AG04449 (cell line): ENCODE results near the gene WDR70.

Experiments used
- CTCF ChIA-PET: fragments of 350-600 bp; formaldehyde crosslinking; extraction: SDS; loops from one replicate; lab custom pipeline; 2021; ENCODE audit warnings: antibody characterized with exemption; lab: Yijun Ruan, JAX
- POLR2A ChIA-PET: fragments of 400-600, 350-600 bp; formaldehyde crosslinking; extraction: SDS; loops from one replicate; lab custom pipeline; 2020; ENCODE audit warnings: antibody characterized with exemption, inconsistent platforms; lab: Yijun Ruan, JAX
- DNase-seq: peaks from one replicate; pipeline ENCODE4 v3.0.0-alpha.2; 2010; ENCODE audit warnings: low read depth, low spot score
- H3K4me3 ChIP-seq: 2 replicates; pipeline ENCODE4 v1.5.1; 2011; ENCODE audit warnings: low read depth, mild to moderate bottlenecking, control low read depth, low read length
- TF ChIP-seq, protein P1 (sequence below): IDR thresholded peaks from one replicate; pipeline ENCODE4 v1.5.1; 2011; ENCODE audit warnings: mild to moderate bottlenecking, moderate library complexity, low read length, control low read depth, inconsistent platforms; ENCODE audit not compliant: insufficient read depth; ENCODE audit errors: missing control alignments

Gene WDR70

GRCh38 chr5:37701868-37702267, 322.8 kb downstream of the WDR70 start:
- POLR2A ChIA-PET = interaction anchor here (0.7 kb wide), 2 partner anchors 13 to 70 kb away, joined by 3 read pairs; no protein-coding TSS in a partner anchor
- CTCF ChIA-PET = interaction anchor here (0.7 to 1.0 kb wide), 2 partner anchors 12 to 492 kb away, joined by 3 read pairs; no protein-coding TSS in a partner anchor
- TF ChIP-seq, protein P1, sequence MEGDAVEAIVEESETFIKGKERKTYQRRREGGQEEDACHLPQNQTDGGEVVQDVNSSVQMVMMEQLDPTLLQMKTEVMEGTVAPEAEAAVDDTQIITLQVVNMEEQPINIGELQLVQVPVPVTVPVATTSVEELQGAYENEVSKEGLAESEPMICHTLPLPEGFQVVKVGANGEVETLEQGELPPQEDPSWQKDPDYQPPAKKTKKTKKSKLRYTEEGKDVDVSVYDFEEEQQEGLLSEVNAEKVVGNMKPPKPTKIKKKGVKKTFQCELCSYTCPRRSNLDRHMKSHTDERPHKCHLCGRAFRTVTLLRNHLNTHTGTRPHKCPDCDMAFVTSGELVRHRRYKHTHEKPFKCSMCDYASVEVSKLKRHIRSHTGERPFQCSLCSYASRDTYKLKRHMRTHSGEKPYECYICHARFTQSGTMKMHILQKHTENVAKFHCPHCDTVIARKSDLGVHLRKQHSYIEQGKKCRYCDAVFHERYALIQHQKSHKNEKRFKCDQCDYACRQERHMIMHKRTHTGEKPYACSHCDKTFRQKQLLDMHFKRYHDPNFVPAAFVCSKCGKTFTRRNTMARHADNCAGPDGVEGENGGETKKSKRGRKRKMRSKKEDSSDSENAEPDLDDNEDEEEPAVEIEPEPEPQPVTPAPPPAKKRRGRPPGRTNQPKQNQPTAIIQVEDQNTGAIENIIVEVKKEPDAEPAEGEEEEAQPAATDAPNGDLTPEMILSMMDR = no peak

GRCh38 chr5:37703841-37704241, 324.7 kb downstream of the WDR70 start:
- H3K4me3 ChIP-seq = no peak overlapping the region
- no peak for DNase-seq
- POLR2A ChIA-PET = no interaction called here
- CTCF ChIA-PET = interaction anchor here (1.5 kb wide), 1 partner anchor 36 kb away, joined by 3 read pairs; no protein-coding TSS in a partner anchor
- TF ChIP-seq, protein P1 = no peak

More at GRCh38 chr5:37701868-37702267, 322.8 kb downstream of the WDR70 start:
- DNase-seq = no peak
- no peak overlapping the region for H3K4me3 ChIP-seq

- TF ChIP-seq, protein P1 = no peak
- POLR2A ChIA-PET = no interaction called here
- no peak overlapping the region for H3K4me3 ChIP-seq
- CTCF ChIA-PET = interaction anchor here (1.5 kb wide), 1 partner anchor 36 kb away, joined by 3 read pairs; no protein-coding TSS in a partner anchor
- DNase-seq = no peak
These were observed 325.3 kb downstream of the WDR70 start for GRCh38 chr5:37704406-37704805.

GRCh38 chr5:37709020-37709419, 329.9 kb downstream of the WDR70 start:
- TF ChIP-seq, protein P1 = no peak
- H3K4me3 ChIP-seq = no peak overlapping the region
- ChIA-PET CTCF (interaction anchor here (0.6 to 0.8 kb wide), 2 partner anchors 295 to 296 kb away, joined by 3 read pairs; no protein-coding TSS in a partner anchor), POLR2A (no interaction called here)
- DNase-seq = no peak

DNA sequence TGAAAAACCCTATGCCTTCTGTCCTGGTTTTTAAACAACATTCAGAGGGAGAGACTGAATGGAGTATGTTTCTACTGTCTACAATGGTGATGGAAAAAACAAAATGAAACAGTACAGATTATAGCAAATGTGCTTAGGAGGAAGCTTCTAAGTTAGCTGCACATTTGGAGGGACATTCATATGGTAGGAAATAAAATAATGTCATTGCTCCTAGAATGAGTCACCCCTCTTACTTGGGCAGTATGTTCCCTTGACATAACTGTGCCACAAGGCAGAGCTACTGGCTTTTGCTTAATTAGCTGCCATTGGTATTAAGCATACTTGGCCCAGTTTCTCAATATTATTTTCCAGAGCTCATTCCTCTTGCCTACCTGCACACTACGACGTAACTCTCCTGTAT, 331.8 kb downstream of the WDR70 start:
- H3K4me3 ChIP-seq = no peak overlapping the region
- ChIA-PET POLR2A (interaction anchor here (0.6 kb wide), 1 partner anchor 113 kb away, joined by 3 read pairs; no protein-coding TSS in a partner anchor), CTCF (interaction anchor here (0.9 to 1.2 kb wide), 2 partner anchors 12 to 105 kb away, joined by 3 read pairs; no protein-coding TSS in a partner anchor)
- TF ChIP-seq, protein P1 = no peak
- no peak for DNase-seq

- ChIA-PET POLR2A (no interaction called here), CTCF (no interaction called here)
- TF ChIP-seq, protein P1 = no peak
- no peak overlapping the region for H3K4me3 ChIP-seq
- DNase-seq = no peak
These were observed 333.6 kb downstream of the WDR70 start for GRCh38 chr5:37712750-37713149.
